Right atrium auricular region (tissue), 2 donors: ENCODE data around the gene RDX. TPM values are rescaled to one million over a fixed set of nuclear protein-coding genes. Genes with fewer than 3 reads are reported as not detected.

Experiments used
- DNase-seq: peaks from one replicate; pipeline ENCODE4 v3.0.0-alpha.2; 2019; ENCODE audit warnings: low spot score
- H3K27ac ChIP-seq, 2 donors: fragments of 200-600 bp; sonication (generic); 1 replicate in 1 of 2; 2 replicates in 1 of 2; pipeline ENCODE4 v1.5.1; 2016 to 2019
- H3K27me3 ChIP-seq, 2 donors: fragments of 200-600 bp; sonication (generic); one replicate each; pipeline versions ENCODE4 v1.5.1 to v1.6.0; 2017 to 2019
- H3K36me3 ChIP-seq: fragments of 200-600 bp; sonication (generic); one replicate; pipeline ENCODE4 v1.5.1; 2016
- H3K4me1 ChIP-seq, 2 donors: fragments of 200-600 bp; sonication (generic); one replicate each; pipeline versions ENCODE4 v1.5.1 to v1.6.0; 2017 to 2019
- H3K4me3 ChIP-seq, 2 donors: fragments of 200-600 bp; sonication (generic); 1 replicate in 1 of 2; 2 replicates in 1 of 2; pipeline ENCODE4 v1.5.1; 2017 to 2019; ENCODE audit warnings: mild to moderate bottlenecking in 1 of 2, moderate library complexity in 1 of 2
- H3K9me3 ChIP-seq, 2 donors: fragments of 200-600 bp; sonication (generic); one replicate each; pipeline ENCODE4 v1.5.1; 2019
- total RNA-seq, 2 donors: library from RNA; depleted of rRNA; stranded (reverse); fragments of >200 nt; gene quantifications; one replicate each; pipeline ENCODE4 v1.1.0, GENCODE V29; 2016
- TF ChIP-seq, protein P1 (sequence below), 2 donors: fragments of 200-600 bp; sonication (generic); IDR thresholded peaks; one replicate each; pipeline ENCODE4 v1.5.1; 2019; ENCODE audit warnings: antibody characterized with exemption in 2 of 2

The RDX gene
- total RNA-seq, 2 donors from 2014 or later, result 58.8 to 78.5 TPM

GRCh38 chr11:110242746-110243145 is 53.7 kb downstream of the RDX start:
- Histone ChIP-seq H3K27ac (no peak overlapping the region), H3K4me1 (no peaks in the 10 kb centered on the region), H3K36me3 (peaks cover 20% of the 10 kb centered on the region)

GRCh38 chr11:110242188-110242587 is 54.2 kb downstream of the RDX start:
- H3K9me3 ChIP-seq, result no peaks in the 10 kb centered on the region
- no peaks in the 10 kb centered on the region for H3K27me3 ChIP-seq
- no peak overlapping the region for H3K4me3 ChIP-seq
- TF ChIP-seq, protein P1, sequence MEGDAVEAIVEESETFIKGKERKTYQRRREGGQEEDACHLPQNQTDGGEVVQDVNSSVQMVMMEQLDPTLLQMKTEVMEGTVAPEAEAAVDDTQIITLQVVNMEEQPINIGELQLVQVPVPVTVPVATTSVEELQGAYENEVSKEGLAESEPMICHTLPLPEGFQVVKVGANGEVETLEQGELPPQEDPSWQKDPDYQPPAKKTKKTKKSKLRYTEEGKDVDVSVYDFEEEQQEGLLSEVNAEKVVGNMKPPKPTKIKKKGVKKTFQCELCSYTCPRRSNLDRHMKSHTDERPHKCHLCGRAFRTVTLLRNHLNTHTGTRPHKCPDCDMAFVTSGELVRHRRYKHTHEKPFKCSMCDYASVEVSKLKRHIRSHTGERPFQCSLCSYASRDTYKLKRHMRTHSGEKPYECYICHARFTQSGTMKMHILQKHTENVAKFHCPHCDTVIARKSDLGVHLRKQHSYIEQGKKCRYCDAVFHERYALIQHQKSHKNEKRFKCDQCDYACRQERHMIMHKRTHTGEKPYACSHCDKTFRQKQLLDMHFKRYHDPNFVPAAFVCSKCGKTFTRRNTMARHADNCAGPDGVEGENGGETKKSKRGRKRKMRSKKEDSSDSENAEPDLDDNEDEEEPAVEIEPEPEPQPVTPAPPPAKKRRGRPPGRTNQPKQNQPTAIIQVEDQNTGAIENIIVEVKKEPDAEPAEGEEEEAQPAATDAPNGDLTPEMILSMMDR (IDR thresholded peaks at IDR 0.05), result no peak
- no peak overlapping the region for H3K27ac ChIP-seq
- peaks cover 26% of the 10 kb centered on the region for H3K36me3 ChIP-seq
- no peaks in the 10 kb centered on the region for H3K4me1 ChIP-seq
- no peak for DNase-seq

More at GRCh38 chr11:110242746-110243145, 53.7 kb downstream of the RDX start:
- TF ChIP-seq, protein P1 (IDR thresholded peaks at IDR 0.05), result no peak
- H3K4me3 ChIP-seq, result no peak overlapping the region
- no peaks in the 10 kb centered on the region for H3K9me3 ChIP-seq
- DNase-seq, result no peak
- H3K27me3 ChIP-seq, result no peaks in the 10 kb centered on the region

DNA sequence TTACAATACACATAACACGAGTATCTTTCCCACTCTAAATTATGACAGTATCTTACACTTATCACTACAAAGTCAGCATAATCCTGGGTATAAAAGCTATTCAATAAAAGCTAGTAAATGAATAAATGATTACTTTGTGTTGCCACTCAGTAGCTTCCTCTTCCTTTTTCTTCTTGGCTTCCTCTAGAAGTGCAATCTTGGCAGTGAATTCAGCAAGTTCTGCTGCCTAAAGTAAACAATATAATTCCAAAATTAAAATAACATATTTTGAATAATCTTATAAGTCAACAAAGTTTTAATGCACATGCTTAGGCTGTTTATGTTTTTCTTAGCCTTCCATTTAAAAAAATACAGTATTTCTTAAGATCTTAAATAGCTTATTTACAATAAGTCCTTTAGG is 60.4 kb downstream of the RDX start:
- Histone ChIP-seq H3K27me3 (no peaks in the 10 kb centered on the region), H3K36me3 (peaks cover 65% of the 10 kb centered on the region), H3K9me3 (no peaks in the 10 kb centered on the region), H3K4me1 (peaks cover 0 to 7% of the 10 kb centered on the region in 2 donors), H3K4me3 (no peak overlapping the region), H3K27ac (no peak overlapping the region)
- no peak for DNase-seq
- TF ChIP-seq, protein P1 (IDR thresholded peaks at IDR 0.05), result no peak

DNA sequence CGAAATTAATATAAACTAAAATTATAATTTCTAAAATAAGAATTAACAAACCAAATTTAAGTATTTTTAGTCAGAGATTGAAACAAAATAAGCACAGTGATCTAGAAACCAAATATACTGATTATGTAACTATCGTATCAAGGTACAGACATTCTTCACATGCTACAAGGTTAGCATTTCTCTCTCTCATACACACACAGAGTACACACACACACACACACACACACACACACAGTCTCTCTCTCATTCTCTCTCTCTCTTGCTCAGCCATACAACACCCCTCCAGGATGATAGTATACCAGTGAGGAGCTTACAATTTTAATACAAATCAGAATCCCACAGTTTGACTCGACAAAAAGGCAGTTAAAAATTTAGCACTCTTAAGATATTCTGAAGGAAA is 66.0 kb downstream of the RDX start:
- no peaks in the 10 kb centered on the region for H3K9me3 ChIP-seq
- no peak for DNase-seq
- TF ChIP-seq, protein P1 (IDR thresholded peaks at IDR 0.05), result no peak
- H3K27me3 ChIP-seq, result no peaks in the 10 kb centered on the region
- H3K36me3 ChIP-seq, result peaks cover 38% of the 10 kb centered on the region
- H3K27ac ChIP-seq, result no peak overlapping the region
- H3K4me1 ChIP-seq, result no peaks in the 10 kb centered on the region
- H3K4me3 ChIP-seq, result no peak overlapping the region

- no peak overlapping the region for H3K4me3 ChIP-seq
- no peak overlapping the region for H3K27ac ChIP-seq
- no peaks in the 10 kb centered on the region for H3K27me3 ChIP-seq
- no peaks in the 10 kb centered on the region for H3K36me3 ChIP-seq
- TF ChIP-seq, protein P1 (IDR thresholded peaks at IDR 0.05), result no peak
- H3K4me1 ChIP-seq, result no peaks in the 10 kb centered on the region
- H3K9me3 ChIP-seq, result no peaks in the 10 kb centered on the region
- DNase-seq, result no peak
Measured at GRCh38 chr11:110219006-110219785, 77.2 kb downstream of the RDX start.

GRCh38 chr11:110217936-110218335 is 78.5 kb downstream of the RDX start:
- no peaks in the 10 kb centered on the region for H3K27me3 ChIP-seq
- no peaks in the 10 kb centered on the region for H3K36me3 ChIP-seq
- no peak for DNase-seq
- H3K4me1 ChIP-seq, result no peaks in the 10 kb centered on the region
- H3K27ac ChIP-seq, result no peak overlapping the region
- H3K9me3 ChIP-seq, result no peaks in the 10 kb centered on the region
- no peak overlapping the region for H3K4me3 ChIP-seq
- TF ChIP-seq, protein P1 (IDR thresholded peaks at IDR 0.05), result no peak
